ENCODE results near the gene FAIM. TPM values are rescaled to one million over a fixed set of nuclear protein-coding genes. Genes with fewer than 3 reads are reported as not detected.

The FAIM gene
- total and polyA plus RNA-seq, 2 of the 8 experiments (the other 6 are each of a cell fraction or from before 2014, with no cell fraction given): 1.2 to 7.1 TPM

DNA sequence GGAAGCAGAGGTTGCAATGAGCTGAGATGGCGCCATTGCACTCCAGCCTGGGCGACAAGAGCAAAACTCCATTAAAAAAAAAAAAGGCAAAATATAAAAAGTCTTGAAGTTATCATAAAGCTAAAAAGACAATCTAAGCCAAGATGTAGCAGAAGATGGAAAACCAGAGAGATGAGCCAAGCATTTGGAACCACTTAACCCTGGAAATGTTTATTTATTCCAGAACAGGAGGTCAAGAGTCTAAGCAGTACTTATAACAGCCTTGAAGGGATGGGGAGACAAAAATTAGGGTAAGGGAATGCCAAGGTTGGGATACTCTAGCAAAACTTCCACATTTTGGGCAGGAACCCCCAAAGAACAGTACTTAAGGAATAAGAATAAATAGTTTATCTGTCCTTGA, 30.1 kb downstream of the FAIM start:
- Histone ChIP-seq H3K4ac (replicated peaks; ENCODE audit: insufficient read length, low read depth, low read length) (no peak overlapping the region), H2AFZ (ENCODE audit: low read length) (no peak overlapping the region), H4K91ac (replicated peaks; ENCODE audit: insufficient read length, low read length) (no peak overlapping the region), H3K9me3 (ENCODE audit: insufficient read depth in 2 of 2, low read depth in 1 of 2, low read length in 1 of 2) (peaks cover 1 to 13% of the 10 kb centered on the region in 2 experiments), H3K27me3 (replicated peaks in 1 of 4; ENCODE audit: control insufficient read depth in 3 of 4, extremely low read depth in 1 of 4, insufficient read depth in 3 of 4, low read length in 3 of 4) (no peaks in the 10 kb centered on the region), H2BK12ac (ENCODE audit: low read depth, low read length) (no peak overlapping the region), H2BK15ac (ENCODE audit: low read length) (no peak overlapping the region), H4K20me1 (replicated peaks in 1 of 2; ENCODE audit: control insufficient read depth in 1 of 2, insufficient read depth in 2 of 2, low read length in 2 of 2) (no peaks in the 10 kb centered on the region), H2BK5ac (ENCODE audit: low read depth, low read length) (no peak overlapping the region), H2BK20ac (ENCODE audit: low read length) (no peak overlapping the region), H3K23ac (ENCODE audit: insufficient read length) (no peak overlapping the region), H3K36me3 (ENCODE audit: control insufficient read depth in 2 of 4, insufficient read depth in 4 of 4, low read length in 3 of 4) (no peaks in the 10 kb centered on the region), H3K9ac (replicated peaks in 1 of 4; ENCODE audit: extremely low read depth in 1 of 4, low read depth in 3 of 4, low read length in 3 of 4) (no peak overlapping the region), H4K8ac (ENCODE audit: extremely low read depth, insufficient read depth, low read length) (no peak overlapping the region), H3K27ac (ENCODE audit: low read depth, low read length) (no peak overlapping the region), H3K56ac (replicated peaks; ENCODE audit: insufficient read length, low read depth, low read length) (no peak overlapping the region), H2BK120ac (replicated peaks; ENCODE audit: low read depth, low read length) (no peak overlapping the region), H2AK5ac (ENCODE audit: low read depth, low read length) (no peak overlapping the region), H3K4me3 (ENCODE audit: extremely low read depth in 1 of 4, insufficient read depth in 2 of 4, low read depth in 3 of 4, low read length in 4 of 4) (no peak overlapping the region), H4K5ac (ENCODE audit: insufficient read length, low read depth, low read length) (no peak overlapping the region), H3K23me2 (ENCODE audit: low read depth, low read length) (no peaks in the 10 kb centered on the region), H3K79me2 (ENCODE audit: control insufficient read depth in 1 of 2, insufficient read depth in 2 of 2, low read length in 2 of 2) (no peaks in the 10 kb centered on the region), H3K18ac (ENCODE audit: extremely low read depth, low read length) (no peak overlapping the region), H3K4me2 (ENCODE audit: insufficient read depth in 1 of 2, low read depth in 2 of 2, low read length in 2 of 2) (no peak overlapping the region), H3K79me1 (ENCODE audit: low read depth, low read length) (no peaks in the 10 kb centered on the region), H3K14ac (ENCODE audit: insufficient read length) (no peak overlapping the region), H3K4me1 (replicated peaks in 1 of 4; ENCODE audit: control insufficient read depth in 3 of 4, insufficient read depth in 4 of 4, low read length in 3 of 4) (no peaks in the 10 kb centered on the region)
- POLR2A ChIA-PET (ENCODE audit: partially characterized antibody): no interaction called here
- FAIRE-seq: no peak
- no CpG with 5 or more reads among the region's 2 CpGs for WGBS, 2 experiments (ENCODE audit: extremely low coverage in 1 of 2, insufficient coverage in 1 of 2, insufficient read length in 1 of 2, insufficient replicate concordance in 2 of 2, low coverage in 1 of 2, low lambda C conversion rate in 2 of 2, missing lambda C conversion rate in 1 of 2)
- no peak for DNase-seq (ENCODE audit: low read depth in 1 of 2, low spot score in 2 of 2)
- CTCF ChIA-PET (ENCODE audit: partially characterized antibody): no interaction called here
- TF ChIP-seq POU5F1 (IDR thresholded peaks at IDR 0.05; ENCODE audit: low read depth, low read length) (no peak), TEAD4 (IDR thresholded peaks at IDR 0.05; ENCODE audit: low read depth, low read length) (no peak), EZH2 (IDR thresholded peaks at IDR 0.05; ENCODE audit: low read depth, low read length, severe bottlenecking) (no peak)
